ENCODE data around the gene ANKRD7.

- TF ChIP-seq CTCF (IDR thresholded peaks at IDR 0.05) (no peak), POLR2A (IDR thresholded peaks at IDR 0.05) (no peak)
Measured at GRCh38 chr7:118243695-118244094, 19.2 kb downstream of the ANKRD7 start.
